22Rv1 (cell line): ENCODE data around the gene VRK2.
A peak's percentile ranks its signal among the peaks of the same experiment; 100 is the strongest.

Experiments used
- H3K27ac ChIP-seq: fragments of 450-650 bp; 2 replicates; pipeline ENCODE4 v1.5.1; 2017
- ZFX ChIP-seq: fragments of 450-650 bp; IDR thresholded peaks from 2 replicates; pipeline ENCODE4 v1.6.1; 2017; ENCODE audit warnings: antibody characterized with exemption, borderline replicate concordance
- TF ChIP-seq, protein P1 (sequence below): fragments of 450-650 bp; IDR thresholded peaks from 2 replicates; pipeline ENCODE4 v1.5.1; 2017; ENCODE audit warnings: mild to moderate bottlenecking

Gene VRK2

DNA sequence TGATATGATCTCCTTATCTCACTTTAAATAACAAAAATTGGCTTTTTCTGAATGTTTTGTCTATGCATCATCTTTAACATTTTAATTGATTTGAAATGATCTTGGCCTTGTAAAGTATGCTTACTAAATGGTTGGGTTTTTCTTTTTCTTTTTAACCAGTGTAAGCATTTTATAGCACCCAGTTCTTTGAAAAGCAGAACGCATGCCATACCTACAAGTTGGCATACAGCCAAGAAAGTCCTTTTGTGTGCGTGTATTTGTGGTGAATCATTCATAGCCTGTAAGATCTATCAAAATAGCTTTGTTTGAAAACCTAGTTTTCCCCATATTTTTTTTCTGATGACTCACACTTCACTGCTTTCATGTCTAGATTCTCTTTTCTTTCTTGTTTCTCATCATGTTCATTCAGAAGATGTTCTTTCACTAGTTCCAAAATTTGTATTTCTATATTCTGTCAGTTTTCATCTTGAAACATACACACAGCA, 4.1 kb upstream of the VRK2 start:
- H3K27ac ChIP-seq = no peak overlapping the region
- TF ChIP-seq ZFX = no peak
- TF ChIP-seq, protein P1, sequence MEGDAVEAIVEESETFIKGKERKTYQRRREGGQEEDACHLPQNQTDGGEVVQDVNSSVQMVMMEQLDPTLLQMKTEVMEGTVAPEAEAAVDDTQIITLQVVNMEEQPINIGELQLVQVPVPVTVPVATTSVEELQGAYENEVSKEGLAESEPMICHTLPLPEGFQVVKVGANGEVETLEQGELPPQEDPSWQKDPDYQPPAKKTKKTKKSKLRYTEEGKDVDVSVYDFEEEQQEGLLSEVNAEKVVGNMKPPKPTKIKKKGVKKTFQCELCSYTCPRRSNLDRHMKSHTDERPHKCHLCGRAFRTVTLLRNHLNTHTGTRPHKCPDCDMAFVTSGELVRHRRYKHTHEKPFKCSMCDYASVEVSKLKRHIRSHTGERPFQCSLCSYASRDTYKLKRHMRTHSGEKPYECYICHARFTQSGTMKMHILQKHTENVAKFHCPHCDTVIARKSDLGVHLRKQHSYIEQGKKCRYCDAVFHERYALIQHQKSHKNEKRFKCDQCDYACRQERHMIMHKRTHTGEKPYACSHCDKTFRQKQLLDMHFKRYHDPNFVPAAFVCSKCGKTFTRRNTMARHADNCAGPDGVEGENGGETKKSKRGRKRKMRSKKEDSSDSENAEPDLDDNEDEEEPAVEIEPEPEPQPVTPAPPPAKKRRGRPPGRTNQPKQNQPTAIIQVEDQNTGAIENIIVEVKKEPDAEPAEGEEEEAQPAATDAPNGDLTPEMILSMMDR = no peak

DNA sequence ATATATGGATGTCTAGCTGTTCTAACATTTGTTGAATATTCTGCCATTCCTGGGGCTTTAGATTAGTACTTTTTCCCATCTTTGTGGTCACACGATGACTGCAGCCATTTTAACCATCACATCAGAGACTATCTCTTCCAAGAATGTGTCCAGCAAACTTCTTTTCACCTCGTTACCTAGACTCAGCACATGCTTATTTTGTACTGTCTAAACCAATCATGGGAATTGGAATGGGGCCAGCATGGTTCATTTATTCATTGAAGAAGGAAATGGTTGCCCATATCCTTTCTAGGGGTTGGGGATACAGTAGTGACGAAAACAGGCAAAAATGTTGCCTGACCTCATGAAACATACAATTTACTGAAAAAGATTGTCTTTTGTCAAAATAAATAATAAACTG, 2.5 kb upstream of the VRK2 start:
- TF ChIP-seq, protein P1 = no peak
- TF ChIP-seq ZFX = no peak
- H3K27ac ChIP-seq = no peak overlapping the region

DNA sequence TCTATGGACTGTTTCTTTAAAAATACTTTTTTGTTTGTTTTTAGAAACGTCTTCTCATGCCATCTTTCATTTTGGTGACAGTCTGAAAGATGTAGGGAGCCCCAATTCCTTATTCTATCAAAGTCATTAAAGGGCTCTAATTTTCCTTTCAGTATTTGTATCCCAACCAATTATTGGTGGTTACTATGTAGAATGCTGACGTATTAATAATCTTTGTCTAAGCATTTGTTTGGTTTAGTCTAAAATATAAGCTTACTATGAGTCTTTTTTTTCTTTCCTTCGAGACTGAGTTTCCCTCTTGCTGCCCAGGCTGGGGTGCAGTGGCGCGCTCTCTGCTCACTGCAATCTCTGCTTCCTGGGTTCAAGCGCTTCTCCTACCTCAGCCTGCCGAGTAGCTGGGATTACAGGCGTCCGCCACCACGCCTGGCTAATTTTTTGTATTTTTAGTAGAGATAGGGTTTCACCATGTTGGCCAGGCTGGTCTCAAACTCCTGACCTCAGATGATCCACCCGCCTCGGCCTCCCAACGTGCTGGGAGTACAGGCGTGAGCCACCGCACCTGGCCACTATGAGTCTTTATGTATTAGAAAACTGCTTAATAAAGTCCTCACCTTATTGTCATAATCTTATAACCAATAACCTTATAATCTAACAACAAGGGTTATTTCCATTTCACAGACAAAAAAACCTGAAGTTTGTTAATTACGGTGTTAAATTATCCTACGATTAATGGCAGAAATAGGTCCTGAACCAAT, 849 bp upstream of the VRK2 start:
- H3K27ac ChIP-seq = peak overlapping the region; percentile 88

DNA sequence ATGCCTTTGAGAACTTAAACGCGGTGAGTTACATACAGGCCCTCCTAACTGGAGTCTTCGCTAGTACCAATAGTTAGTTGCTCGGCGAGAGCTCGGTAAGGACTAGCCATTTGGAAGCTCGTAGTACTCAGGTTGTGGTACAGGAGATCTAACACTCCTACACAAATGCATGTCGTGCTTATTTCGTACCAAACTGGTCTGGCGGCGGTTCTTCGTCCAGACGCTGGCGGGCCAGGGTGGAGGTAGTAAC, 346 bp upstream of the VRK2 start:
- H3K27ac ChIP-seq = peak overlapping the region; percentile 88
- TF ChIP-seq, protein P1 = no peak
- no peak for TF ChIP-seq ZFX

More for the DNA sequence above, 849 bp upstream of the VRK2 start:
- TF ChIP-seq, protein P1 = no peak
- no peak for TF ChIP-seq ZFX

DNA sequence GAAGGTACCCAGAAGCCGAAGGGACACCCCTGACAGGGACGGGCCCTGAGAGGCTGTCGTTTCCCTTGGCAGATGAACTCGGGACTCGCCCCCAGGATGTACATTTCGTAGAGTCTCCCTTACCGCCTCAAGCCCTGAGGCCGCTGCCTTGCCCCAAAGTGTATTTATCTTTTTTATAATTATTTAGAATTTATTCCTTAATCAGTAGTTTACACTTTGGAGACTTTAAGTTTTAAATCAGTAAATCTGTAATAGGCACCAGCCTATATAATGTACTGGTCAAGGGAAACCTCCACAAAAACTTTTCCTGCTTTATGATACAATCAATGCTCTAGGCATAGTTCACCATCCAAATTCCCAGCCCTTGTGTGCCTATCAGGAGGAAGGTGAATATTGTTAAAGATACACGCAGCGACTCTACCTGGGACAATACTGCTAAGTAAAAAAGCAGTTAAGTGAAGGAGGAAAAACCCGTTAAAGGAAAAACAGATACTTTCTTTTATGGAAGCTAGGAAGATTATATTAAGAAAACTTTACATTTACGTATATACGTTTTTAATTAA, 848 bp downstream of the VRK2 start:
- no peak for TF ChIP-seq ZFX
- TF ChIP-seq, protein P1 = no peak
- H3K27ac ChIP-seq = peak overlapping the region; percentile 88

DNA sequence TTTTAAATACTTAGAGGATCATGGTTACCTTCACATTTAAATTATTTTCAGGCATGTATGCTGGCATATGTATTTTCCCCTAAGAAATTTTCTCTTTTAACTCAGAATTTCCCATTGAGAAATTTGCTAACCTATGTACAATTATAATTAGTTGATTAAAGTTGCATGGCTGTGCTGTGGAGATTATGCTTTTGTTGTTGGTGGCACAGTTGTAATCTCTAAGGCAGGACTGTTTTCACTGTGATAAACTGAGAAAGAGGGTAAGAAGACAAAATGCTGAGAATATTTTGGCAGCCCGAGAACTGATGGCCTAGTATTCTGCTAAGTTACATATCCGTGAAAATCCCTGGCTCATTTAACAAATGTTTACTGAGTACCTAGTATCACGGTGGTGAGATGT, 1.4 kb downstream of the VRK2 start:
- H3K27ac ChIP-seq = peak overlapping the region; percentile 88; the same call in 1 of the 2 replicates
- no peak for TF ChIP-seq ZFX
- TF ChIP-seq, protein P1 = no peak

DNA sequence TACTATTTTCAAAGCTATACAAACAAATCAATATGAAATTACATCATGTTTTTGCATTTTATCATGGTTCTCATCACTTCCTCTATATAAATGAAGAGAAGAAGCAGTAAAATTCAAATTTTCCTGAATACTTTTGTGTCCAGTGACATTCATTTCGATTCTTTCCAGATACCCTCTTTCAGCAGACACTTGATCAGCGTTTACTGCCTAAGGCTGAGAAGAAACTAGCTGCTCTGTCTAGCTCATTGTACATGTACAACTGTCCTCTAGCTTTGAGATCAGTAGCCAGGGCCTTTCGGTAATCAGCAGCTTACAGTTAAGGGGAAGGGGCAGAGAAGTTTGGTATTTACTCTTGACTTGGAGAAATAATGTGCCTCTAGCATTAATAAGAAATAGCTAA, 4.8 kb downstream of the VRK2 start:
- no peak for TF ChIP-seq ZFX
- TF ChIP-seq, protein P1 = no peak

More for the DNA sequence above, 4.8 kb downstream of the VRK2 start:
- H3K27ac ChIP-seq = no peak overlapping the region
